ENCODE results near the gene IL6R.

- TF ChIP-seq CTCF (IDR thresholded peaks at IDR 0.05) = no peak
- no peak for TF ChIP-seq POLR2A (IDR thresholded peaks at IDR 0.05)
These were observed 36.2 kb downstream of the IL6R start for GRCh38 chr1:154441241-154441888.
